DND-41 (cell line): ENCODE results near the gene YARS1.

Experiments
- EZH2 ChIP-seq: IDR thresholded peaks from 3 replicates; pipeline ENCODE4 v1.6.1; 2012; ENCODE audit warnings: borderline replicate concordance, low read depth, mild to moderate bottlenecking, moderate library complexity, low read length, inconsistent platforms; ENCODE audit not compliant: severe bottlenecking
- TF ChIP-seq, protein P1 (sequence below): IDR thresholded peaks from 2 replicates; pipeline ENCODE4 v1.5.1; 2012; ENCODE audit warnings: borderline replicate concordance, low read length, moderate library complexity, mild to moderate bottlenecking; ENCODE audit not compliant: poor library complexity, severe bottlenecking; ENCODE audit errors: extremely low read depth

- TF ChIP-seq, protein P1, sequence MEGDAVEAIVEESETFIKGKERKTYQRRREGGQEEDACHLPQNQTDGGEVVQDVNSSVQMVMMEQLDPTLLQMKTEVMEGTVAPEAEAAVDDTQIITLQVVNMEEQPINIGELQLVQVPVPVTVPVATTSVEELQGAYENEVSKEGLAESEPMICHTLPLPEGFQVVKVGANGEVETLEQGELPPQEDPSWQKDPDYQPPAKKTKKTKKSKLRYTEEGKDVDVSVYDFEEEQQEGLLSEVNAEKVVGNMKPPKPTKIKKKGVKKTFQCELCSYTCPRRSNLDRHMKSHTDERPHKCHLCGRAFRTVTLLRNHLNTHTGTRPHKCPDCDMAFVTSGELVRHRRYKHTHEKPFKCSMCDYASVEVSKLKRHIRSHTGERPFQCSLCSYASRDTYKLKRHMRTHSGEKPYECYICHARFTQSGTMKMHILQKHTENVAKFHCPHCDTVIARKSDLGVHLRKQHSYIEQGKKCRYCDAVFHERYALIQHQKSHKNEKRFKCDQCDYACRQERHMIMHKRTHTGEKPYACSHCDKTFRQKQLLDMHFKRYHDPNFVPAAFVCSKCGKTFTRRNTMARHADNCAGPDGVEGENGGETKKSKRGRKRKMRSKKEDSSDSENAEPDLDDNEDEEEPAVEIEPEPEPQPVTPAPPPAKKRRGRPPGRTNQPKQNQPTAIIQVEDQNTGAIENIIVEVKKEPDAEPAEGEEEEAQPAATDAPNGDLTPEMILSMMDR: no peak
- TF ChIP-seq EZH2: no peak
Measured at GRCh38 chr1:32817159-32817814, at the start of gene YARS1, which contains the start of gene S100PBP.
